Omental fat pad (tissue), 4 donors: Measurements from ENCODE around the gene ABCC5. TPM values are rescaled to one million over a fixed set of nuclear protein-coding genes. Genes with fewer than 3 reads are reported as not detected.

Source experiments
- ATAC-seq: fragments of 150-250 bp; one replicate; pipeline ENCODE4 v1.9.1; 2016; ENCODE audit warnings: mild to moderate bottlenecking, moderate library complexity; ENCODE audit not compliant: low FRiP score
- DNase-seq: peaks from one replicate; pipeline ENCODE4 v3.0.0-alpha.2; 2019; ENCODE audit warnings: low spot score
- CTCF ChIP-seq, 3 donors: fragments of 450-650 bp; IDR thresholded peaks; one replicate each; pipeline ENCODE4 v1.5.1; 2016 to 2017; ENCODE audit warnings: antibody characterized with exemption in 3 of 3, mild to moderate bottlenecking in 3 of 3, moderate library complexity in 2 of 3
- total RNA-seq, 4 donors: library from RNA; depleted of rRNA; stranded (reverse); fragments of >200 nt; gene quantifications; one replicate each; pipeline ENCODE4 v1.1.0, GENCODE V29; 2016

Gene ABCC5
- total RNA-seq, 4 donors from 2014 or later, result 19.7 to 32.0 (median 27.2) TPM

- DNase-seq (no peak), ATAC-seq (no peak)
- TF ChIP-seq CTCF (IDR thresholded peaks at IDR 0.05), result no peak
Measured at GRCh38 chr3:183958226-183958625, 59.5 kb downstream of the ABCC5 start.

DNA sequence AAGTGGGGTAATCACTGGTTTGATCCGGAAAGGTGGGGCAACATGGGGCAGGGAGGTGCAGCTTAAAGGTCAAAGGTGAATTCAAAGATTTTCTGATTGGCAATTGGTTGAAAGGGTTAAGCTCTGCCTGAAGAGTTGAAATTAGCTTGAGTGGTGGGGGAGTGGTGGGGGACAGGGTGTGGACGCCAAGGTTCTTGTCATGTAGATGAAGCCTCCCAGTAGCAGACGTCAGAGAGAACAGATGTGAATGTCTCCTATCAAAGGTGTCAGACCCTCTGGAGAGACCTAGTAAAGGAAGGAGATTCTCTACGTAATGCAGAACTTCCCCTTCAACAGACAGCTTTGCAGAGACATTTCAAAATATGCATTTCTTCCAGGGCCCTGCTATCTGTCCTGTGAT is 62.8 kb downstream of the ABCC5 start:
- TF ChIP-seq CTCF (IDR thresholded peaks at IDR 0.05), result no peak
- DNase-seq, result no peak
- no peak for ATAC-seq

GRCh38 chr3:183953471-183954070 is 64.1 kb downstream of the ABCC5 start:
- TF ChIP-seq CTCF (IDR thresholded peaks at IDR 0.05), result no peak
- no peak for ATAC-seq
- DNase-seq, result no peak

DNA sequence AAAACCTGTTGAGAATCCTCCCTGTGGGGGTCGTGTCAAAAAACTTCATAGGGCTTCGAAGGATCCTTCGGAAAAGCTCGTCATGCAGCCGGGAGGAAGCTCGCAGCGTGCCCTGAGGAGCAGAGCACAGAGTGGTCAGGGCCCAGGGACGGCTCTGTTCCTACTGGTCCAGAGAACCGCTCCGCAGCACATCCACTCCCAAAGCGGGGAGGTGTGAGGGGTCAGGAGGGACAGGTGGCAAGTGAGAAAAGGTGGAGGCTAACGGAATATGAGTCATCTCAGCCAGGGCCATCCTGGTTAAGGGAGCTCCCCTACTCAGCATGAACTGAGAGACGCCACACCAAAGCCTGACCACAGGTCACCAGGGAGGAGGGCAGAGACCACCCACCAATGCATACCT is 66.2 kb downstream of the ABCC5 start:
- DNase-seq (no peak), ATAC-seq (no peak)
- no peak for TF ChIP-seq CTCF (IDR thresholded peaks at IDR 0.05)

DNA sequence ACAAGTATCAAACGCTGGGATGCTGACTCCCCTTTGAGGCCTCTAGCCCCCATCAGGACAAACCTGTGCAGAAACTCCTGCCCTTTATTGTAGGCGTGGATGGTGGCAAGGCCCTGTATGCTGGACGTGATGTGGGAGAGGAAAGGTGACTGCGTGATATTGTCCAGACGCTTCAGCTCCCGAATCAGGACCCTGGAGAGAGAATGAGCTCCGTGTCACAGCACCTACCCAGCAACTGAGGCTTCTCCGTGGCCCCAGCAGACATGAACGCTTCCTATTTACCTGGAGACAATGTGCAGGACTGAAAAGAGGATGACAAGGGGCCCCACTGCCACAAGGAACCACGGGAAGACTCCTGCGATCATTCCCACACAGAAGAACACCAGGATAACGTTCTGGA is 68.0 kb downstream of the ABCC5 start:
- ATAC-seq (no peak), DNase-seq (no peak)
- TF ChIP-seq CTCF (IDR thresholded peaks at IDR 0.05), result no peak

DNA sequence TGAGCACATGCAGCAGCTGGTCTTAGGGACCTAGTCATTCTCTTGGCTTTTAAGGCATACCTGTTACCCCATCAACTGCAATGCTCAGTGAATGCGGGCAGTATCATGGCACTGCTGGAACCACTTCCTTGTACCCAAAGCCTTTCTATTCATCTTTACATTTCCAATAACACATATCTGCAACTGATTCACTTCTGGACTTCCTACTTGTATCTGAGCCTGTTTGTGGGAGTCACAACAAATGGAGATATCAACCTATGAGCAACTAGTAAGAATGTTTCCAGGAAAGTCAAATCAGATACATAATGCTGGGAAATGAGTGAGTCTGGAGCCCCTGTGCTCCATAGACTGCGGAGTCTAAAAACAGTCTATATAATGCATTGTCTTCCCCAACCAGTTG is 71.6 kb downstream of the ABCC5 start:
- ATAC-seq (no peak), DNase-seq (no peak)
- TF ChIP-seq CTCF (IDR thresholded peaks at IDR 0.05), result no peak

DNA sequence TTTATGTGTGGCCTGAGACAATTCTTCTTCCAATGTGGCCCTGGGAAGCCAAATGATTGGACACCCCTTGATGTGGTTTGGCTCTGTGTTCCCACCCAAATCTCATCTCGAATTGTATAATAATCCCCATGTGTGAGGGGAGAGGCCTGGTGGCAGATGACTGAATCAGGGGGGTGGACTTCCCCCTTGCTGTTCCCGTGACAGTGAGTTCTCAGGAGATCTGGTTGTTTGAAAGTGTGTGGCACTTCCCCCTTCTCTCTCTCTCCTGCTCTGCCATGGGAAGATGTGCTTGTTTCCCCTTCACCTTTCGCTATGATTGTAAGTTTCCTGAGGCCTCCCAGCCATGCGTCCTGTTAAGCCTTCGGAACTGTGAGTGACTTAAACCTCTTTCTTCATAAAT is 72.9 kb downstream of the ABCC5 start:
- DNase-seq, result no peak
- TF ChIP-seq CTCF (IDR thresholded peaks at IDR 0.05), result no peak
- ATAC-seq, result no peak
